GM23338 (cell line): ENCODE results near the gene TNFRSF1A.

Experiments
- CTCF ChIP-seq, 2 experiments: fragments of 200-600 bp in 1 of 2; sonication (generic) in 1 of 2; conservative IDR thresholded peaks; 2 replicates each; pipeline versions ENCODE4 v1.5.1 to v1.6.1; 2016 to 2017; ENCODE audit warnings: antibody characterized with exemption in 2 of 2, low read depth in 2 of 2, mild to moderate bottlenecking in 2 of 2, moderate library complexity in 1 of 2
- EZH2 ChIP-seq: fragments of 200-600 bp; sonication (generic); IDR thresholded peaks from one replicate; pipeline ENCODE4 v1.8.0; 2017; ENCODE audit warnings: antibody characterized with exemption, mild to moderate bottlenecking, low read depth; ENCODE audit not compliant: unreplicated experiment
- POLR2AphosphoS5 ChIP-seq: IDR thresholded peaks from 2 replicates; pipeline ENCODE4 v1.6.1; 2016; ENCODE audit warnings: antibody characterized with exemption, low read depth
- ZNF114 ChIP-seq: fragments of 250-450 bp; sonication (Bioruptor Pico); IDR thresholded peaks from 2 replicates; pipeline ENCODE4 v1.5.0; 2020; ENCODE audit warnings: mild to moderate bottlenecking, moderate library complexity

DNA sequence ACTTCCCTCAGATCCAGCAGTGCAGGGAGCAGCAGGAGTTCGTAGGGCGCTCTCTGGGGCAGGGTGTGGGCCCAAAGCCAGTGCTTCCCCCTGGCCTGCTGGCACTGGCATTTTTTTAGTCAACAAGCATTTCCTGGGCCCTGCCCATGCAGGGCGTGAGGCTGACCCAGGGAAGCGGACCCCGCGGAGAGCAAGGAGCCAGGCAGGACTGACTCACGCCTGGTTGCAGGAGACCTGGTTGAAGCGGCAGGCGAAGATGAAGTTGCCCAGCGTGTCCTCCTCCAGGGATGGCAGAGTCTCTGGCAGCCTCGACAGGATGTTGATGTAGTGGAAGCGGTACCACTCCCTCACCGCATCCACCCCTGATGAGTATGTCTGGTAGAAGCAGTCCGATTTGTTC lies 20.0 kb upstream of the TNFRSF1A start:
- no peak for TF ChIP-seq ZNF114 (CRISPR knock-in tag)
- no peak for TF ChIP-seq CTCF (conservative IDR thresholded peaks at IDR 0.05; ENCODE audit: low read depth in 2 of 2)
- TF ChIP-seq EZH2, result no peak
- TF ChIP-seq POLR2AphosphoS5, result no peak
